ENCODE results near the gene TAL1. TPM values are rescaled to one million over a fixed set of nuclear protein-coding genes. Genes with fewer than 3 reads are reported as not detected.

The TAL1 gene
- total and polyA plus RNA-seq, 10 of the 15 experiments (the other 5 are each of a cell fraction or from before 2014, with no cell fraction given), result 0.05 TPM; not detected in 9

- WGBS (ENCODE audit: insufficient coverage, insufficient replicate concordance, low lambda C conversion rate, missing lambda C conversion rate), result 19% methylated on average over 15 of the region's 21 CpGs
- H3K36me3 ChIP-seq (ENCODE audit: control insufficient read depth in 2 of 2, insufficient read depth in 2 of 2, low read length in 1 of 2), result no peaks in the 10 kb centered on the region
- DNase-seq (ENCODE audit: low read depth, low spot score) (no peak), ATAC-seq (peak; percentile 44), FAIRE-seq (no peak)
- H3K9ac ChIP-seq (ENCODE audit: control insufficient read depth, insufficient read depth, low read length), result no peak overlapping the region
- H3K4me2 ChIP-seq (ENCODE audit: control insufficient read depth, insufficient read depth), result no peak overlapping the region
- ChIA-PET CTCF (no interaction called here), RAD21 (ENCODE audit: unreplicated experiment) (no interaction called here), POLR2A (no interaction called here), SMC1A (ENCODE audit: uncharacterized antibody, unreplicated experiment) (no interaction called here)
- TF ChIP-seq EP300 (IDR thresholded peaks at IDR 0.05; ENCODE audit: borderline replicate concordance in 1 of 2, control insufficient read depth in 1 of 2, low read depth in 2 of 2, low read length in 2 of 2), result no peak
- no peak for TF ChIP-seq ATF7 (IDR thresholded peaks at IDR 0.05; ENCODE audit: low read depth)
- no peak for TF ChIP-seq MTA3 (IDR thresholded peaks at IDR 0.05; ENCODE audit: borderline replicate concordance, low read length)
- no peak for TF ChIP-seq RAD51 (IDR thresholded peaks at IDR 0.05)
- H3K4me3 ChIP-seq, result no peak overlapping the region
- no TSS peak for BruUV-seq (replicated peaks)
- no peak overlapping the region for H2AFZ ChIP-seq (ENCODE audit: control insufficient read depth, low read depth, low read length)
- no peaks in the 10 kb centered on the region for H4K20me1 ChIP-seq (ENCODE audit: control insufficient read depth, insufficient read depth)
- no peaks in the 10 kb centered on the region for H3K9me3 ChIP-seq (replicated peaks; ENCODE audit: control insufficient read depth, insufficient read depth, low read length)
- intact Hi-C loops (cut with micrococcal nuclease; ENCODE audit: unreplicated experiment), result no loop called here
- H3K79me2 ChIP-seq (ENCODE audit: control insufficient read depth, insufficient read depth, low read length), result no peaks in the 10 kb centered on the region
- in situ Hi-C loops (cut with MboI), result no loop called here
- H3K27me3 ChIP-seq (replicated peaks in 1 of 2; ENCODE audit: control insufficient read depth in 2 of 2, insufficient read depth in 2 of 2, low read length in 1 of 2), result peaks cover 14 to 20% of the 10 kb centered on the region in 2 experiments
- peaks cover 3% of the 10 kb centered on the region; the same call in 1 of the 2 replicates for H3K4me1 ChIP-seq (ENCODE audit: control insufficient read depth, insufficient read depth, low read length)
- H3K27ac ChIP-seq (ENCODE audit: control insufficient read depth, insufficient read depth), result no peak overlapping the region
Measured at GRCh38 chr1:47235241-47235681, 3.2 kb upstream of the TAL1 start.

GRCh38 chr1:47233186-47233585 lies 1.2 kb upstream of the TAL1 start:
- Histone ChIP-seq H4K20me1 (ENCODE audit: control insufficient read depth, insufficient read depth) (no peaks in the 10 kb centered on the region), H3K4me2 (ENCODE audit: control insufficient read depth, insufficient read depth) (no peak overlapping the region), H2AFZ (ENCODE audit: control insufficient read depth, low read depth, low read length) (no peak overlapping the region), H3K27ac (ENCODE audit: control insufficient read depth, insufficient read depth) (no peak overlapping the region), H3K4me1 (ENCODE audit: control insufficient read depth, insufficient read depth, low read length) (peaks cover 3% of the 10 kb centered on the region; the same call in 1 of the 2 replicates), H3K9ac (ENCODE audit: control insufficient read depth, insufficient read depth, low read length) (no peak overlapping the region), H3K36me3 (ENCODE audit: control insufficient read depth in 2 of 2, insufficient read depth in 2 of 2, low read length in 1 of 2) (no peaks in the 10 kb centered on the region), H3K9me3 (replicated peaks; ENCODE audit: control insufficient read depth, insufficient read depth, low read length) (no peaks in the 10 kb centered on the region), H3K27me3 (replicated peaks in 1 of 2; ENCODE audit: control insufficient read depth in 2 of 2, insufficient read depth in 2 of 2, low read length in 1 of 2) (peaks cover 21 to 24% of the 10 kb centered on the region in 2 experiments), H3K4me3 (no peak overlapping the region), H3K79me2 (ENCODE audit: control insufficient read depth, insufficient read depth, low read length) (no peaks in the 10 kb centered on the region)
- WGBS (ENCODE audit: insufficient coverage, insufficient replicate concordance, low lambda C conversion rate, missing lambda C conversion rate), result 41% methylated on average over 6 of the region's 6 CpGs
- DNase-seq (ENCODE audit: low read depth, low spot score) (no peak), ATAC-seq (no peak), FAIRE-seq (no peak)
- ChIA-PET POLR2A (no interaction called here), RAD21 (ENCODE audit: unreplicated experiment) (no interaction called here), SMC1A (ENCODE audit: uncharacterized antibody, unreplicated experiment) (no interaction called here), CTCF (no interaction called here)
- no TSS peak for BruUV-seq (replicated peaks)
- intact Hi-C loops (cut with micrococcal nuclease; ENCODE audit: unreplicated experiment), result no loop called here
- in situ Hi-C loops (cut with MboI), result no loop called here
- no peak for TF ChIP-seq KLF5 (IDR thresholded peaks at IDR 0.05; ENCODE audit: partially characterized antibody)
- no peak for TF ChIP-seq NFYB (IDR thresholded peaks at IDR 0.05; ENCODE audit: insufficient read depth, low read depth, low read length)
- no peak for TF ChIP-seq ATF7 (IDR thresholded peaks at IDR 0.05; ENCODE audit: low read depth)
- TF ChIP-seq CEBPB (IDR thresholded peaks at IDR 0.05; ENCODE audit: borderline replicate concordance in 1 of 2, low read depth in 2 of 2, low read length in 2 of 2), result no peak
- no peak for TF ChIP-seq CREM (IDR thresholded peaks at IDR 0.05; ENCODE audit: low read depth)
- TF ChIP-seq TBL1XR1 (IDR thresholded peaks at IDR 0.05; ENCODE audit: low read depth, low read length), result no peak
- no peak for TF ChIP-seq KDM1A (IDR thresholded peaks at IDR 0.05; ENCODE audit: borderline replicate concordance)
- no peak for TF ChIP-seq FOS (IDR thresholded peaks at IDR 0.05; ENCODE audit: borderline replicate concordance, extremely low read depth, insufficient read length)
- TF ChIP-seq SP1 (IDR thresholded peaks at IDR 0.05; ENCODE audit: low read depth, low read length), result no peak
- TF ChIP-seq PAX8 (IDR thresholded peaks at IDR 0.05), result no peak
- no peak for TF ChIP-seq ZBTB33 (IDR thresholded peaks at IDR 0.05)
- TF ChIP-seq SREBF1 (IDR thresholded peaks at IDR 0.05; ENCODE audit: low read length), result no peak
- TF ChIP-seq LARP7 (IDR thresholded peaks at IDR 0.05), result no peak
- no peak for TF ChIP-seq IKZF2 (IDR thresholded peaks at IDR 0.05)
- TF ChIP-seq WRNIP1 (IDR thresholded peaks at IDR 0.05; ENCODE audit: borderline replicate concordance, low read depth, low read length), result no peak
- no peak for TF ChIP-seq NRF1 (conservative IDR thresholded peaks at IDR 0.05; ENCODE audit: low read depth, low read length)
- no peak for TF ChIP-seq HDAC6 (IDR thresholded peaks at IDR 0.05; ENCODE audit: unreplicated experiment)

Measured in GM12878 (cell line).